HG02981 (cell line): ENCODE measurements around the gene COL23A1.
A peak's percentile ranks its signal among the peaks of the same experiment; 100 is the strongest.
"Not testable (repeated sequence)": the region's sequence is repeated elsewhere in the genome, so short reads cannot be mapped to it uniquely, and the experiment has no call there.

ENCODE experiments used
- ATAC-seq: cut with Tn5 transposase; IDR thresholded peaks from one replicate; pipeline ENCODE4 v1.9.1; 2021; ENCODE audit warnings: mild to moderate bottlenecking, moderate library complexity; ENCODE audit not compliant: unreplicated experiment

The COL23A1 gene

GRCh38 chr5:178237431-178238312, 352.5 kb downstream of the COL23A1 start:
- no peak for ATAC-seq

DNA sequence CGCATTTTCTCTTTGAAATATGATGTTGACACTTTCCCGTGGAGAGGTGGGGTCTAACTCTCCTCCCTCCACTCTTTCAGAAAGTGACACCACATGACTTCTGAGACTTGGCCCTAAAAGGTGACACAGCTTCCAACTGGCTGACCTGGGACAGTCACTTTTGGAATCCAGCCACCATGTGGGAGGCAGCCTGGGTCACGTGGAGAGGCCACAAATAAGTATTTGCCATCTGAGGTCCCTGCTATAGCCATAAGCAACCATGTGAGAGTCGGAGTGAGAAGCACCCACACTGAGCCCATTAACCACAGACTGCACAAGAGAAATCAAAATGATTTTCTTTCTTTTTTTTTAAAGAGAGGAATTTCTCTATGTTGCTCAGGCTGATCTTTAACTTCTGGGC, 353.5 kb downstream of the COL23A1 start:
- no peak for ATAC-seq

DNA sequence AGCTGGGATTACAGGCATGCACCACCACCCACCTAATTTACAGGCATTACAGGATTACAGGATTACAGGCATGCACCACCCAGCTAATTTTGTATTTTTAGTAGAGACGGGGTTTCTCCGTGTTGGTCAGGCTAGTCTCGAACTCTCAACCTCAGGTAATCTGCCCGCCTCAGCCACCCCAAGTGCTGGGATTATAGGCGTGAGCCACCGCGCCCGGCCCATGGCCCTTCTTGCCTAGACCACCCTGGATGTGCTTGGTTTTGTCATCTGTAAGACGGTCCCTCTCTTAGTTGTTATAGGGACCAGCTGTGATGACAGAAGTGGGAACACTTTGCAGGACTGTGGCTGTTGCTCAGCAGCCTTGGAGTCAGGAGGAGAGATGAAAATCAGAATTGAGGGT, 354.1 kb downstream of the COL23A1 start:
- no peak for ATAC-seq

GRCh38 chr5:178235588-178235974, 354.6 kb downstream of the COL23A1 start:
- ATAC-seq = no peak

DNA sequence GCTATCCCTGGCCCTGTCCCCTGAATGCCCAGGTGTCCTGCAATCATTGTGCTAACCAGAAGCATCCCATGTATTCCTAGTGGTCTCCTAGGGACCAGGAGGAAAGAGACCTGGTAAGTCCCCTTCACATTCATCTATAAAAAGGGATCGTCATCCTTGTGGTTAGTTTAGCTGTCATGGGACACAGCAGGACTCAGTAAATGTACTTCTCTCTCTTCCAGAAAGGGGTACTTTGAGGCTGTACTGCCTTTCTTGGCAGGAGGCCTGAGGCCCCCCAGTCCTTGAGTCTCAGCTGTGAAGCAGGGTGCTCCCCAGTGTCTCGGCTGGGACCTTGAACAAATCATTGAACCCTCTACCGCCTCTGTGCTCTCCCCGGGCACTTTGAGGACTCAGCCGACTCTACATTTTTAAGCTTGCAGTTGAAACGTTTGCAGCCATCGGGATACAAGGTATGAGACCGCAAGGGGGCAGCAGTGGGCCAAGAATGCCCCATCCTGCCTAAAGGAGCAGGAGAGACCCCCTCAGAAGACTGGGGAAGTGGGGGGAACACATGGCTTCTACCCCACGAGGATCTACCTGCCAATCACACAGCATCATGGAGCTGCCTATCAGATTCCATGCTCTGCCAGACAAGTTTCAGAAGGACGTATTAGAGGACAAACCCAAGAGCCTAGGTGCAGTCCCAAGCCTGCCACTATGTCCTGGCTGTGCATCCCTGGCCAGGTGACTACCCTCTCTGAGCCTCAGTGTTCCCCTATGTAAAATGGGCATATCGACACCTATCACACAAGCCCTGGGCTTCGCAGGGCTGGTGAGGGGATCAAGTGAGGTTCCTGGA, 355.2 kb downstream of the COL23A1 start:
- ATAC-seq = no peak

DNA sequence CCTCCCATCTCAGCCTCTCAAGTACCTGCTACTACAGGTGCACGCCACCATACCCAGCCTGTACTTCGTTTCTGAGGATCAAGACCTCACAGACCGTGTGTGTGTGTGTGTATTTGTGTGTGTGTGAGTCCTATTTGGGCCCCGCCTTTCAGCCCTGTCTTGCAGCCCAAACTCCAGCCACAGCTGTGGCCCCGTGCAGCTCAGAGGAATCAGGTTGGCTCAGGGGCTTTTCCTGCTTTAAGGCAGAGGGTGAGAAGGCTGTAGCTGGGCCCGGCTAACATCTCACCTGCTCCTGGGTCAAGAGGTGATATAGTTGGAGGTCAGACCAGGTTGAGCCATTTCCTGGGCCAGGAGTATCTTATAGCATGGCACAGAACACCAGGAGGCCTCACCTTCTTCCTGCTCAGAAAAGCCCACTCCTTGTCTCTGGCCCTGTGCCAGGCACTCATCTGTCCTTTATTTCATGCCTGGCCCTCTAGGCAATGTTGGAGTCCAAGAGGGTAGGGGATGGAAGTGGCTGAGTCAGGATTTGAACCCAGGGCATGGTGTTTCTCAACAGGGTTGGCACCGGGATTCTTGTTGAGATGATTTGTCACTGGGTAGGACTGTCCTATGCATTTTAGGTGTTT, 356.0 kb downstream of the COL23A1 start:
- ATAC-seq = no peak

DNA sequence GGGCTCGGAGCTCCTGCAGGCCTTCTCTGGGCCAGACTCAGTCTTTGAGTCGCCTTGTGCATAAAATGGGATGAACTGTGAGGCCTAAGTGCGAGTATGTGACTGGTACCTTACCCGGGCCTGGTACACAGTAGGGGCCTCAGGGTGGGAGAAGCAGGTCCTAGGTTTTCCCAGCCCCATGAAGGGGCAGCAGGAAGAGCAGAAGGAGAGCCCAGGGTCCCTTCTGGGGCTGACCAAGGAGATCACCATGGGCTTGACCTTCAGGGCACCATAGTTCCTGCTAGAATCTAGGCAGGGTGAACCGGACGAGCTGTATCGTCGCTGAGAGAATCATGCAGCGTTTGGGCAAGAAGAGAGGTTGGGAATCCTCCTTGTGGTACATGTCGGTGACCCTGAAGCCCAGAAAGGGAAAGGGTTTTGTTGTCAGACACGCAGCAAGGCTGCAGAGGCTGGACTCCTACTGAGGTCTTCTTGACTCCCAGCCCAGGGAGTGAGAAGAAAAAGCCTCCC, 357.2 kb downstream of the COL23A1 start:
- peak; percentile 12 for ATAC-seq

DNA sequence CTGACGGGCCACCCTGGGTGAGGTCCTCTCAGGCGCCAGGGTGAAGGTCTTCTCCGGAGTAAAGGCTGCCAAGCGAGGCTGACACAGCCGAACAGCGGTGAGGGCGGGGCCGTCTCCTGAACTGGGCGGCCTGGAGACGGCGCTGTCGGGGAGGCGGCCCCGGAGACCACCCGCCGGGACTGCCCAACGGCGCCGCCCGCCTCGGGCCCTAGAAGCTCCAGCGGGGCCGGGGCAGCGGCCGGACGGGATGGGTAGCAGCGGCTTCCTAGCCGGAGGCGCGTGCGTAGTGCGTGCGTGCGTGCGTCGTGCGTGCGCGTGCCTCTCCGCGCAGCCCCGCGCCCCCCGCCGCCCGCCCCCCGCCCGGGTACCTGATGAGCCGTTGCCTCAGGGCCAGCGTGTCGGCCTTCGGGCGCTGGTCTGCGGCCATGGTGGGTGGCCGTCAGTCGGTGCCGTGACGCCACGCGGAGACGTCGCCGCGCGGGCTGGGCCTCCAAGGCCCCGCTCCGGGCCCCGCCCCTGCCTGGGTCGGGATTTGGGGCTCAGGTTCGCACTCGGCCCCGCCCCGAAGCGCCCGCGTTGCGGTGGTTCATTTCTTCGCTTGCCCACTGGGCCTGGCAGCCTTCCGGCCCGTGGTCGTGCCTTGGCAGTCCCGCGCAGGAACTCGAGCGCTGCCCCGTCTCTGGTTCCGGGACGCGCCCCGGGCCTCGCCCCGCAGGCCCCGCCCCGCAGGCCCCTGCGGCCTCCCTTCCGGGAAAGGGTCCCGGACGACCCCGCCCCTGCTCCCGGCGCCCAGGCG, 357.9 kb downstream of the COL23A1 start, which contains the start of gene PHYKPL:
Gene PHYKPL (minus strand): TSS at position 679 of the 796 bp plus-strand sequence. CDS start 252 bp downstream, at position 427.
- peak; percentile 55 for ATAC-seq

DNA sequence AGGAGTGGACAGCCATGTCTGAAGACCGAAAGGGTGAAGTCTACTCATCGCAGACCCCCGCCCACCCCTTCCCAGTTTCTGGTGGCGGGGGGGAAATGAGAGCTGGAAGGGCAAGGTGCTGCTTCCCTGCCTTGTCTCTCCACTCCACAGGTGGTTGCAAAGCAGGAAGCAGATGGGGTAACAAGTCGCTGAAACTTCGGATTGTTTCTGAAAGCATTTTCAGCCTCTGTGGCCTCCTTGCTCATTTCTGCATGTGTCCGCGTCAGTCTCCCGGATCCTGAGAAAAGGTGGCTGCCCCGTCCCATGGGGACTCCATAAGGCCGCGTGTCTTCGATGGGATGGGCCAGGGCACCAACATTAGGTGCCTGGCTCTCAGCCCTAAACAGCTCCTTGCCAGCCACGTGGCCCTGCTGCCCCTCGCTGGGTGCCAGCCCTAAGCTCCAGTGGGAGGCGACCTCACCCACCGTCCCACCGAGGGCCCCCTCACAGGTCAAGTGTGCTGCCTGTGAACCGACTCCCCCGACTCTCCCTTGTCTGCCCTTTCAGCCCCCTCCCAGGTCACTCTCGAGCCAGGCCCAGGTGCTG, 358.6 kb downstream of the COL23A1 start:
- no peak for ATAC-seq

DNA sequence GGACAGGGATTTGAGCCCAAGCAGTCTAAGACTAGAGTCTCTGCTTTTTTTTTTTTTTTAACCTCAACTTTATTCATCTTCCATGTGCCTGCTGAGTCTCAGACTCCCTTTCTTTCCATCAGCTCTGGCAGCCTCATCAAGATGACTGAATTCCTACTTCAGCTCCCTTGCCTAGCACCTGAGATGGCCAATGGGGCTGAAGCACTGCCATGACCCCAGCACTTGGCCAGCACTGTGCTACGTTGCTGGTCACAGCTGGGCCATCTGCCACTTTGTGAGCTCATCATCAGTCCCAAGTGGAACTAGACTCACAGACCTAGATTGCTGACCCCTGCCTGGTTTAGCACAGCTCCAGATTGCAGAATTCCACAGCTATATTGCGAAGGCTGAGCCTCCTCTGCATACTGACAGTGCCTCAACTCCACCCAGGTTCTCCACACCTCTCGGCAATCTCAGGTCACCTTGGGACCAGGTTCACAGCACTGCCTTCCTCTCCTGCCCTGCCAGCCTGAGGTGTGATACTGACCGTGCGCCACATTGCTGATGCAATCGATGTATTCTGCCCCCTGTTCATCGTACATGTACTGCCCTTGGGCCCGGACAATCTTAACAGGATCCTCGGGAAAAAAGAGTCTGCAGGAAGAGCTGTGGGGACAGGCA, 359.2 kb downstream of the COL23A1 start:
- no peak for ATAC-seq

- no peak for ATAC-seq
Observed at GRCh38 chr5:178229861-178230260, 360.3 kb downstream of the COL23A1 start.

DNA sequence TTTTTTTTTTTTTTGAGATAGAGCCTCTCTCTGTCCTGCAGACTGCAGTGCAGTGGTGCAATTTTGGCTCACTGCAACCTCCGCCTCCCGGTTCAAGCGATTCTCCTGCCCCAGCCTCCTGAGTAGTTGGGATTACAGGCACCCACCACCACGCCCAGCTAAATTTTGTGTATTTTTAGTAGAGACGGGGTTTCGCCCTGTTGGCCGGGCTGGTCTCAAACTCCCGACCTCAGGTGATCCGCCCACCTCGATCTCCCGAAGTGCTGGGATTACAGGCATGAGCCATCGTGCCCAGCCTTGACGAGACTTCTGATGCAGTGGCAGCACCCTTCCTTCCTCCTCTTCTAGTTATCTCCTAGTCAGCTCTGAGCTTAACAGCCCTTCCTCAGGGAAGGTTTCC, 361.1 kb downstream of the COL23A1 start:
- ATAC-seq = not testable (repeated sequence)

- ATAC-seq = no peak
Observed at GRCh38 chr5:178228609-178229008, 361.6 kb downstream of the COL23A1 start.

- no peak for ATAC-seq
Observed at GRCh38 chr5:178227929-178228328, 362.3 kb downstream of the COL23A1 start.

- no peak for ATAC-seq
Observed at GRCh38 chr5:178227138-178227659, 363.0 kb downstream of the COL23A1 start.

DNA sequence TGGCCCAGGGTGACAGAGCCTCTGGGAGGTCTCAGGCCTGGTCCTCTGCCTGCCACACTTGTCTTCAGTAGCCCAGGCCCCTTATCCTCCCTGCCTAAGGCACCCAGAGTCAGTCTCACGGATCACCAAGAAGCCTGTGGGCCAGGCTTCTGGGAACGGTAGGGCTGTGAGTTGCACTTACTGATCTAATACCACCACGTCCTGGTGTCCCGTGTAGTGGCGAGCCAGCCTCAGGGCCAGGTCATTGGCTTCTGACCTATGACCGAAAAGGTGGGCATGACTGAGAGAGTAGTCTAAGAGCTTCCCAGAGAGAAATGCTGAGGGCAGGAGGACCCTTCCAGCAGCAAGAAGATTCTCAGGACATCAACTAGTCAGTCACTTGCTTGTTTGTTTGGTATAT, 365.0 kb downstream of the COL23A1 start:
- ATAC-seq = no peak

- no peak for ATAC-seq
Observed at GRCh38 chr5:178224403-178224802, 365.8 kb downstream of the COL23A1 start.

GRCh38 chr5:178223828-178224335, 366.3 kb downstream of the COL23A1 start:
- no peak for ATAC-seq

DNA sequence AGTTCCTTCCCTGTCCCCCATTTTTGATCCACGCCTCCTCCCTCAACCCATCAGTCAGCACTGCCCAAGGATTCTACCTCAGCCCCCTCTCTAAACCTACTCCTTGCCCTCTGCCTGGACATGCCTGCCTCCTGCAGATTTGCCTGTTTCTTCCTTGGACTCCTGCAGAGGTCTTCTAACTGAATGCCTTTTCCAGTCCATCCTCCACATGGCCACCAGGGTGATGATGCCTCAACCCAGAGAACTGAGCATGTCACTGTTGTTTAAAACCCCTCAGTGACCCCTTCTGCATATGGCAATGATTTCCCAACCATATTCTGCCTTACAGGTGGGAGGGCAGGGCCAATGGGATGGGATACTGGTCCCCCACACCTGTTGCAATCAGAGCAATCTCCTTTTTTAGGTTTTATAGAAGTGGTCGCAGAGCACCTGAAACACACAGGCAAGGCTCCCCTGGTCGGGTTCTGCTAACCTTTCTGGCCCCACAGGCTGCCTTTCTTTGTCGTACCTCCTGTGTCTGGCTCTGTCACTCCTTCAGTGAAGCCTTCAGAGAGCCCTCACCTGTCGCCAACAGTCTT, 366.9 kb downstream of the COL23A1 start:
- ATAC-seq = no peak
